Calu3 (cell line): Measurements from ENCODE around the gene ALKBH1. TPM values are rescaled to one million over a fixed set of nuclear protein-coding genes. Genes with fewer than 3 reads are reported as not detected.

Experiments
- BruUV-seq: library from RNA; stranded (reverse); fragments of 400-500 nt; replicated peaks from 2 replicates; lab custom pipeline; 2021; lab: Mats Ljungman, UMichigan
- CTCF ChIA-PET: fragments of 300-600 bp; sonication (Branson Sonifier 250); formaldehyde crosslinking; loops from one replicate; lab custom pipeline; 2022; ENCODE audit warnings: antibody characterized with exemption; lab: Charles Lee
- DNase-seq: peaks from one replicate; pipeline ENCODE4 v3.0.0; 2022
- H3K27ac Mint-ChIP-seq: one replicate; pipeline ENCODE4 v1.8.0; 2022; ENCODE audit warnings: mixed read lengths; ENCODE audit not compliant: unreplicated experiment
- H3K27me3 Mint-ChIP-seq: one replicate; pipeline ENCODE4 v1.8.0; 2022; ENCODE audit warnings: mixed read lengths; ENCODE audit not compliant: unreplicated experiment
- H3K36me3 Mint-ChIP-seq: one replicate; pipeline ENCODE4 v1.8.0; 2022; ENCODE audit warnings: mild to moderate bottlenecking, moderate library complexity, mixed read lengths; ENCODE audit not compliant: insufficient read depth, unreplicated experiment
- H3K4me1 Mint-ChIP-seq: one replicate; pipeline ENCODE4 v1.8.0; 2022; ENCODE audit warnings: mild to moderate bottlenecking, low read depth, mixed read lengths; ENCODE audit not compliant: unreplicated experiment
- H3K4me3 Mint-ChIP-seq: one replicate; pipeline ENCODE4 v1.8.0; 2022; ENCODE audit warnings: mild to moderate bottlenecking, low read depth, moderate library complexity, mixed read lengths; ENCODE audit not compliant: unreplicated experiment
- H3K9me3 Mint-ChIP-seq: one replicate; pipeline ENCODE4 v1.8.0; 2022; ENCODE audit warnings: low read depth, mixed read lengths; ENCODE audit not compliant: unreplicated experiment
- intact Hi-C: fragments of 100-400 bp; cut with micrococcal nuclease; formaldehyde crosslinking; loops from one replicate; pipeline ENCODE4 v1.10.0; 2022; ENCODE audit not compliant: unreplicated experiment
- total RNA-seq: library from RNA; stranded (reverse); gene quantifications from 2 replicates; pipeline ENCODE4 v1.2.3, GENCODE V29; 2022
- TF ChIP-seq, protein P1 (sequence below): fragments of 200-600 bp; IDR thresholded peaks from one replicate; pipeline ENCODE4 v1.8.0; 2022; ENCODE audit warnings: antibody characterized with exemption; ENCODE audit not compliant: unreplicated experiment

ALKBH1 gene
- total RNA-seq, 1 experiment from 2014 or later = 12.8 TPM

DNA sequence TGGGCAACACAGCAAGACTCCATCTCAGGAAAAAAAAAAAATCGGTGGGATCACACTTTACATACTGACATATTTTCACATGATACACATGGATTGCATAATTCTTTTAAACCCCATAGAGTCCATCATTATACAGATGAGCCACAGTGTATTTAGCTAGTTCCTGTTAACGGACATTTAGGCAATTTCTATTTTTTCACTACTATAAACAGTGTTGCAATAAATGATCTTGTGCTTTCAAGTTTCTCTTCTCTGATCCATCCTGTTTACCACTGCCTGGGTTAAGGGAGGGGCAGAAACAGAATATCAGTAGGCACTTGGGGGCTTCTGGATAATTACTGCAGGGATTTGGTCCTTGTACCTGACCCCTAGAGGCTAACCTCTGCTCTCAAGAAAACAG, 48.0 kb downstream of the ALKBH1 start:
- CTCF ChIA-PET = interaction anchor here (0.6 kb wide), 1 partner anchor 748 kb away, joined by 4 read pairs; no protein-coding TSS in a partner anchor
- Mint-ChIP-seq H3K27me3 (no peaks in the 10 kb centered on the region), H3K27ac (no peak overlapping the region), H3K36me3 (peaks cover 5% of the 10 kb centered on the region), H3K9me3 (no peaks in the 10 kb centered on the region), H3K4me3 (no peak overlapping the region), H3K4me1 (no peaks in the 10 kb centered on the region)
- intact Hi-C loops = loop anchor here (5.0 kb wide), 1 partner anchor 47 kb away; the partner anchor contains the start of genes ALKBH1 and SLIRP
- BruUV-seq = no TSS peak
- TF ChIP-seq, protein P1, sequence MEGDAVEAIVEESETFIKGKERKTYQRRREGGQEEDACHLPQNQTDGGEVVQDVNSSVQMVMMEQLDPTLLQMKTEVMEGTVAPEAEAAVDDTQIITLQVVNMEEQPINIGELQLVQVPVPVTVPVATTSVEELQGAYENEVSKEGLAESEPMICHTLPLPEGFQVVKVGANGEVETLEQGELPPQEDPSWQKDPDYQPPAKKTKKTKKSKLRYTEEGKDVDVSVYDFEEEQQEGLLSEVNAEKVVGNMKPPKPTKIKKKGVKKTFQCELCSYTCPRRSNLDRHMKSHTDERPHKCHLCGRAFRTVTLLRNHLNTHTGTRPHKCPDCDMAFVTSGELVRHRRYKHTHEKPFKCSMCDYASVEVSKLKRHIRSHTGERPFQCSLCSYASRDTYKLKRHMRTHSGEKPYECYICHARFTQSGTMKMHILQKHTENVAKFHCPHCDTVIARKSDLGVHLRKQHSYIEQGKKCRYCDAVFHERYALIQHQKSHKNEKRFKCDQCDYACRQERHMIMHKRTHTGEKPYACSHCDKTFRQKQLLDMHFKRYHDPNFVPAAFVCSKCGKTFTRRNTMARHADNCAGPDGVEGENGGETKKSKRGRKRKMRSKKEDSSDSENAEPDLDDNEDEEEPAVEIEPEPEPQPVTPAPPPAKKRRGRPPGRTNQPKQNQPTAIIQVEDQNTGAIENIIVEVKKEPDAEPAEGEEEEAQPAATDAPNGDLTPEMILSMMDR = no peak
- no peak for DNase-seq

DNA sequence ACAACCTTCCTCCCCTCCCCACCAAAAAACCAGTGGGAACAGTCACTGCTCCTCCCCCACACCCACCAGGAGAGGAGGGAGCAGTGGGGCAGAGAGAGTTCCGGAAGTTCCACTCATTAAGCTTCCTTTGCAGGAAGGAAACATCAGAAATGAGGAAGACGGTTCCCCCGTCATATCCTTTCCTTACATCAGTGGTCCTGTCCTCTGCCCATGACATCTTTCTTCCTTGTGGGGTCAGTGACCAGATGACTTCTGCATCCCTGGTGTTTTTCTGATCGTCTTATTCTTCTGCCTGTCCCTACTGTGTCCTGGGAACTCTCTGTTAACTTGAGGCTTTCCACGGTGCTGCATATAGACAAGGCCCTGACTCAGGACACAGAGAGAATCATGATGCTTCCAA, 50.5 kb downstream of the ALKBH1 start:
- BruUV-seq = no TSS peak
- Mint-ChIP-seq H3K36me3 (peaks cover 5% of the 10 kb centered on the region), H3K4me1 (no peaks in the 10 kb centered on the region), H3K4me3 (no peak overlapping the region), H3K27me3 (no peaks in the 10 kb centered on the region), H3K9me3 (no peaks in the 10 kb centered on the region), H3K27ac (no peak overlapping the region)
- intact Hi-C loops = loop anchor here (5.0 kb wide), 1 partner anchor 50 kb away; the partner anchor contains the start of genes ALKBH1 and SLIRP
- CTCF ChIA-PET = no interaction called here
- TF ChIP-seq, protein P1 = no peak
- no peak for DNase-seq

DNA sequence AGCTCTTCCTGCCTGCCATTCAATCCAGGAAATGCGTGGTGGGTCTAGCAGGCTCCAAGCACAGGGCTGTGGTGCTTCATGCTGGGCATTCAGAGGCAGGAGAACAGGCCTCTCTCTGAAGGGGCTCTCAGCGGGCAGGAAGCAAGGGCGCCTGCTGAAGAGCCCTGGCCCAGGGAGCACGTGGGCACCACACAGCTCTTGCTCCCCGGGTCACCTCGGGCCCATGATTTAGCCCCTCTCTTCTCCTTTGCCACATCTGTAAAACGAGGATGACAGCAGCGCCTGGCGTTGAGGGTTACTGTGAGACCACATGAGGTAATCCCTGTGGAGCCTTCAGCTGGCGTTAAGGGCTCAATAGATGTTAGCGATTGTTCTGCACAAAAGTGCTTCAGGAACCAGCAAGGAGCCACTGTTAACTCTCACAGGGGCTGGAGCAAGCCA, 53.8 kb downstream of the ALKBH1 start:
- Mint-ChIP-seq H3K4me3 (no peak overlapping the region), H3K27me3 (no peaks in the 10 kb centered on the region), H3K4me1 (no peaks in the 10 kb centered on the region), H3K27ac (no peak overlapping the region), H3K36me3 (peaks cover 5% of the 10 kb centered on the region), H3K9me3 (no peaks in the 10 kb centered on the region)
- intact Hi-C loops = no loop called here
- TF ChIP-seq, protein P1 = no peak
- BruUV-seq = no TSS peak
- CTCF ChIA-PET = interaction anchor here (1.2 kb wide), 1 partner anchor 642 kb away, joined by 3 read pairs; no protein-coding TSS in a partner anchor
- no peak for DNase-seq

DNA sequence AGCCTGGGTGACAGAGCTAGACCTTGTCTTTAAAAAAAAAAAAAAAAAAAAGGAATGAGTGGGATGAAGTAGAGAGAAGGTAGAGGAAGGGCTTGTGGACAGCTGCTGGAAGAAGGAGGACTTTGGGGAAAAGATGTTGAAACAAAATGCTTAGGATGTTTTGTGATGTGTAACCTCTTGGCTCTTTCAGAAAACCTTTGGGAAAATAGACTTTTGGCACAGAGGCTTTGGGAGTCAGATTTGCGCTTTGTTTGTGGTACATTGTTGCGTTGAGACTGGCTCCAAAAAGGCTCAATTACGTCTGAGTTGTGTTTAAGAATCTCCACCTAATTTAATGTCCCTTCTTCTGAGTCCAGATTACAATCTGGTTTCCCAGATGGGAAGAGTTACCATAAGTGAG, 58.5 kb downstream of the ALKBH1 start:
- H3K27me3 Mint-ChIP-seq = no peaks in the 10 kb centered on the region
- no peak for DNase-seq
- H3K4me1 Mint-ChIP-seq = no peaks in the 10 kb centered on the region
- CTCF ChIA-PET = no interaction called here
- no peaks in the 10 kb centered on the region for H3K36me3 Mint-ChIP-seq
- no peak overlapping the region for H3K27ac Mint-ChIP-seq
- H3K4me3 Mint-ChIP-seq = no peak overlapping the region
- BruUV-seq = no TSS peak
- no peaks in the 10 kb centered on the region for H3K9me3 Mint-ChIP-seq
- intact Hi-C loops = no loop called here
- TF ChIP-seq, protein P1 = no peak
